DMS153 treated with DMSO at 0.1 percent for 48 hours (cell line): ENCODE results near the gene MTA1.

Experiments
- DNase-seq: peaks from one replicate; lab custom pipeline; 2025; ENCODE audit not compliant: unreplicated experiment; lab: John Stamatoyannopoulos, UW

Gene MTA1

GRCh38 chr14:105474483-105475268, 55.0 kb downstream of the MTA1 start, which contains the start of gene CRIP2:
Gene CRIP2, plus strand, starts transcription at chr14:105474821. Its CDS starts 42 bp downstream, at chr14:105474863.
- no peak for DNase-seq

GRCh38 chr14:105475269-105476096, 55.9 kb downstream of the MTA1 start:
- DNase-seq, result no peak

- DNase-seq, result no peak
Measured at GRCh38 chr14:105476097-105476830, 56.6 kb downstream of the MTA1 start.

- DNase-seq, result no peak
Measured at GRCh38 chr14:105476831-105477659, 57.4 kb downstream of the MTA1 start.

GRCh38 chr14:105477660-105478397, 58.2 kb downstream of the MTA1 start:
- DNase-seq, result no peak

GRCh38 chr14:105478398-105479251, 59.0 kb downstream of the MTA1 start:
- DNase-seq, result no peak

GRCh38 chr14:105479431-105480158, 60.0 kb downstream of the MTA1 start:
- DNase-seq, result no peak

- DNase-seq, result no peak
Measured at GRCh38 chr14:105480199-105480746, 60.6 kb downstream of the MTA1 start.

GRCh38 chr14:105480807-105481801, 61.5 kb downstream of the MTA1 start:
- peak; percentile 32 for DNase-seq

GRCh38 chr14:105481886-105482457, 62.3 kb downstream of the MTA1 start:
- peak; percentile 64 for DNase-seq

GRCh38 chr14:105482486-105483110, 63.0 kb downstream of the MTA1 start:
- DNase-seq, result no peak

- no peak for DNase-seq
Measured at GRCh38 chr14:105483300-105484068, 63.9 kb downstream of the MTA1 start.

GRCh38 chr14:105484069-105484996, 64.7 kb downstream of the MTA1 start:
- DNase-seq, result no peak

GRCh38 chr14:105484997-105485393, 65.4 kb downstream of the MTA1 start:
- DNase-seq, result no peak
